HG03565 (cell line): ENCODE results near the gene ABCG1.
A peak's percentile ranks its signal among the peaks of the same experiment; 100 is the strongest.
"Not testable (repeated sequence)": the region's sequence is repeated elsewhere in the genome, so short reads cannot be mapped to it uniquely, and the experiment has no call there.

Source experiments
- ATAC-seq: cut with Tn5 transposase; IDR thresholded peaks from one replicate; pipeline ENCODE4 v1.9.1; 2021; ENCODE audit warnings: mild to moderate bottlenecking, moderate library complexity; ENCODE audit not compliant: unreplicated experiment

Gene ABCG1

GRCh38 chr21:42218836-42219605 is at the start of gene ABCG1:
Gene ABCG1, plus strand, starts transcription at chr21:42219140. Its CDS starts 123 bp downstream, at chr21:42219263.
- no peak for ATAC-seq

- no peak for ATAC-seq
These were observed 49.2 kb upstream of the ABCG1 start for GRCh38 chr21:42169758-42170157.

- ATAC-seq = no peak
These were observed 47.6 kb upstream of the ABCG1 start for GRCh38 chr21:42171091-42172053.

DNA sequence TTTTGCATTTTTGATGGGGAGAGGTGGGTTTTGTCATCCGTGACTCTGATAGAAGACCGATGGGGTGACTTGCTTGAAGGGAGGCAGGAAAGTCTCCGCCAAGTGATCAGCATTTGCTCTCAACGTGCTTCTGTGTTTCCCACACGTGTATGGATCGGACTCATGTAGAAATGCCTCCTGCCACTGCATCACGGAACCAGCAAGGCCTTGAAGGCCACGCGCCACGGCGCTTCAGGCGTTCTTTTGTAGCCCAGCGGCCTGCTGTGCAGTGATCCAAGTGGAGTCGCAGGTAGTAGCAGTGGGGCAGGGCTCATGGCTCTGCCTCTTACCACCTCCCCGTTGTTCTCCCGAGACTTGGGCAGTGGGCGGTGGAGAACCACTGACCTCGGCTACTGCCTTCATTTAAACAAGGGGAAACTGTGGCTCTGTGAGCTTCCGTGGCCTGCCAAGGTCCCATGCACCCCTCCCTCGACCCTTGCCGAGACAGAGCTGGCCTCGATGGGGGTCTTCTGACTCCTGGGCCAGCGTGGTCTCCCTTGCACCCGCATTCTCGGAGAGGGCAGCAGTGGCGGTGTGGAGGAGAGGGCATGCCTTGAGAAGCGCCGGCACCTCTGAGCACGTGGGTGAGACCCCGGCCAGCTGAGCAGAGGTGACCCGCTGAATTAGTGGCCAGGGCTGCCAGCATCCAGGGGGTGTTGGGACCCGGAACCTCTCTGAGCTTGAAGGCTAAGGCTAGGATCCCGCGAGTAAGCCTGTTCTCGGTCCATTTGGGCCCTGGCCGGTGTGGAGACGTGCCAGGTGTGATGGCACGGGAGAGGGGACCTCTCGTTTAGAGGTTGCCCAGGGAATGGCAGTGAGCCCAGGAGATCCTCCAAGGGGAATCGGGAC is 46.1 kb upstream of the ABCG1 start:
- ATAC-seq = no peak

DNA sequence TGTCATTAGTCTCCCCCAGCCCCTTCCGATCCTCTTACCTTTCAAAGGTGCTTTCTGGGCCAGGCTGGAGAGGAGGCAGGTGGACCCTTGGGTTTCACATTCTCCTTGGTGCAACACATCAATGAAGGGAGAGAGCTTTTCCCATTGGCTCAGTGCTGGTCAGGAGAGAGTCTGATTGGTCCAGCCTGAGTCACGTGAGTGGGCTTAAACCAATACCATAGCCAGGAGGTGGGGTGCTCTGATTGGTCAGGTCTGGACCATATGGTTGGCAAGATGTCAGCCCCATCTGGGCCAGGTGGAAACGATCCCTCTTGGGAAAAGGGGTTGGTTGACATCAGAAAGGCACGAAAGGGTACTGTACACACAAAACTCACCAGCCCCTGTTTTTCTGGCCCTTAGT is 44.8 kb upstream of the ABCG1 start:
- no peak for ATAC-seq

- no peak for ATAC-seq
These were observed 43.7 kb upstream of the ABCG1 start for GRCh38 chr21:42175110-42175710.

GRCh38 chr21:42176859-42177258 is 42.1 kb upstream of the ABCG1 start:
- ATAC-seq = no peak

DNA sequence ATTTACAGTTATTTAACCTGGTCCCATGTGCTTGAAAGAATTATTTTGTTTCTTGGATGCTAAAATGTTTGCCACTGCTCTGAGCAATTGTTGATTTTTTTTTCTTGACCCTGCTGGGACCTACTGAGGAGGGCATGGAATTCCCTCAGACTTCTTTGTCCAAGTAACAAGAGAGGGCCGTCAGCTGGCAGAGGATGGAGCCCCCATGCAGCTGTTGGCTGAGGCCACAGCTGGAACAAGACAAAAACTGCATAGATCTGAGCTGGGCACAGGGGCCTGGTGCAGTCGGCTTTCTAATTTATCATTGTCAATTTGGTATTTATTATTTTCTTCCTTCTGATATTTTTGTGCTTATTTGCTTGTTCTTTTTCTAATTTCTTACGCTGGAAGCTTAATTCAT is 39.6 kb upstream of the ABCG1 start:
- no peak for ATAC-seq

GRCh38 chr21:42180001-42180400 is 38.9 kb upstream of the ABCG1 start:
- ATAC-seq = not testable (repeated sequence)

- ATAC-seq = no peak
These were observed 36.1 kb upstream of the ABCG1 start for GRCh38 chr21:42182713-42183371.

DNA sequence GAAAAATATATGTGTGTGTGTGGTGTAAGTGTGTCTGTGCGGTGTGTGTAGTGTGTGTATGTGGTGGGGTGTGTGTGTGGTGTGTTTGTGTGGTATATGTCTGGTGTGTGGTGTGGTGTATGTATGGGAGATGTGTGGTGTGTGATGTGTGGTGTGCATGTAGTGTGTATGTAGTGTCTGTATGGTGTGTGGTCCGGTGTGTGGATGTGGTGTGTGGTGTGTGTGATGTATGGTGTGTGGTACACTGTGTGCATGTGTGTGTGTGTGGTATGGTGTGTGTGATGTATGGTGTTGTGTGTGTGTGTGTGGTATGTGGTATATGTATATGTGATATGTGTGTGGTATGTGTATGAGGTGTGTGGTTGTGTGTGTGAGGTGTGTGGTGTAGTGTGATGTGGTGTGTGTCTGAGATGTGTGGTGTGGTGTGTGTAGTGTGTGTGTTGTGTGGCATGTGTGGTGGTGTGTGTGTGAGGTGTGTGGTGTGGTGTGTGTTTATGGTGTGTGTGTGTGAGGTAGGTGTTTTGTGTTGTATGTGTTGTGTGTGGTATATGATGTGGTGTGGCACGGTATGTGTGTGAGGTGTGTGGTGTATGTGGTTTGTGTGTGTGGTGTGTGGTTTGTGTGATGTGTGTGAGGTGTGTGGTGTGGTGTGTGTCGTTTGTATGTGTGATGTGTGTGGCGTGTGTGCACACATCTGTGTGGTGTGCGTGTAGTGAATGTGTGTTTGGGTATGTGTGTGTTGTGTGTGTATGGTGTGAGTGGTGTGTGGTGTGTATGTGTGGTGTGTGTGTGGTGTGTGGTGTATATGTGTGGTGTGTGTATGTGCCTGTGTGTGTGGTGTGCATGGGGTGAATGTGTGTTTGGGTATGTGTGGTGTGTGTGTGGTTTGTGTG is 35.3 kb upstream of the ABCG1 start:
- ATAC-seq = no peak

GRCh38 chr21:42186591-42186990 is 32.3 kb upstream of the ABCG1 start:
- no peak for ATAC-seq

DNA sequence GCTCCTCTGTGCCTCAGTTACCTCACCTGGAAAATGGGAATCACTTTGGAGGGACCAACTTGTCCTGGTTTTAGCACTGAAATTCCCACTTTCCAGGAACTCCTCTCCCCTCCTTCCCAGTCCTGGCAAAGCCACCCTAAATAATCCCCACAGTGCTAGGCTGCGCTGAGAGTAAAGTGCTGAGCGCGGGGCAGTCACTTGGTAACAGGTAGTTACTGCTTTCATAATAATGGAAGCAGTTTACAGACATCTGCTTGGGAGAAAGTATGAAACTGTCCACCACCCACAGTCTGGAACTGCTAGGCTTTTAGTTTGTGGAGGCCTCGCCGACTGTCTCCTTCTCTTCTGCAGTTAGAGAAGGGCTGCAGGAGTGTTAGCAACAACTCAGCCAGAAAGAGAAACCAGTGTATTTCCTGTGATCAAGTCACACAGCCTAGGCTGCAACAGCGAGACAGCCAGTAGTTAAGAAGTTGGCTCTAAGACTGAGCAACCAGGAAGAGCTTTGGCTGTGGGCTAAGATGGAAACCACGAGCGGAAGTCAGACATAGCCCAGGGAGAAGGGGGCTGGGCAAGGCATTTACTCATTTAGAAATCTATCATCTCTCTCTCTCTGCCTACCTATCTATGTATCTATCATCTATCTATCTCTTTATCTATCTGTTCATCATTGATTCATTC is 30.8 kb upstream of the ABCG1 start:
- ATAC-seq = peak; percentile 94

GRCh38 chr21:42188663-42189062 is 30.3 kb upstream of the ABCG1 start:
- ATAC-seq = no peak

- no peak for ATAC-seq
These were observed 29.5 kb upstream of the ABCG1 start for GRCh38 chr21:42189431-42189830.

GRCh38 chr21:42189860-42190485 is 29.0 kb upstream of the ABCG1 start:
- no peak for ATAC-seq

DNA sequence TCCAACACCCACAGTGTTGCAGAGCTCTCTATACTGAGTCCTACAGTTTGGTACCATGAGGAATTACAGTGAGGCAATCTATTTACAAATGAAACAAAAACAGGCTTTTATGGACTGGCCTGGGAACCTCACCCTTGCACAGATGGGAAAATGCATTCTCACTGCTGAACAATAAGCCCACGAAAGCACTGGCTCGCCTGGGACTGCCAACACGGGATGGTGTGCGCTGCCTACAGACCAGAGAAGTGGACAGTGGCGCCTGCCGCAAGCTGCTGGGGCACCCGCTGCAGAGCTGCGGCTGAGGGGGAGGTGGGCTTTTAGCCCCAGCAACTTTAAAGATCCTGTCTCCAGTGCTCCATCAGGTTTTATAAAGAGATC is 28.5 kb upstream of the ABCG1 start:
- no peak for ATAC-seq

- no peak for ATAC-seq
These were observed 27.9 kb upstream of the ABCG1 start for GRCh38 chr21:42191064-42191463.
